Fibroblast of pulmonary artery (primary cell): ENCODE measurements around the gene HOMEZ.
"Not testable (repeated sequence)": the region's sequence is repeated elsewhere in the genome, so short reads cannot be mapped to it uniquely, and the experiment has no call there.

Experiments
- DNase-seq: peaks from one replicate; pipeline ENCODE4 v3.0.0-alpha.2; 2010; ENCODE audit warnings: low read depth
- H3K4me3 ChIP-seq: replicated peaks from 2 replicates; pipeline ENCODE4 v1.5.1; 2011; ENCODE audit warnings: low read depth, mild to moderate bottlenecking, control low read depth, low read length, moderate library complexity
- CTCF ChIP-seq: IDR thresholded peaks from 2 replicates; pipeline ENCODE4 v1.5.1; 2011; ENCODE audit warnings: mild to moderate bottlenecking, control low read depth, low read length, inconsistent platforms; ENCODE audit errors: missing control alignments

HOMEZ gene

DNA sequence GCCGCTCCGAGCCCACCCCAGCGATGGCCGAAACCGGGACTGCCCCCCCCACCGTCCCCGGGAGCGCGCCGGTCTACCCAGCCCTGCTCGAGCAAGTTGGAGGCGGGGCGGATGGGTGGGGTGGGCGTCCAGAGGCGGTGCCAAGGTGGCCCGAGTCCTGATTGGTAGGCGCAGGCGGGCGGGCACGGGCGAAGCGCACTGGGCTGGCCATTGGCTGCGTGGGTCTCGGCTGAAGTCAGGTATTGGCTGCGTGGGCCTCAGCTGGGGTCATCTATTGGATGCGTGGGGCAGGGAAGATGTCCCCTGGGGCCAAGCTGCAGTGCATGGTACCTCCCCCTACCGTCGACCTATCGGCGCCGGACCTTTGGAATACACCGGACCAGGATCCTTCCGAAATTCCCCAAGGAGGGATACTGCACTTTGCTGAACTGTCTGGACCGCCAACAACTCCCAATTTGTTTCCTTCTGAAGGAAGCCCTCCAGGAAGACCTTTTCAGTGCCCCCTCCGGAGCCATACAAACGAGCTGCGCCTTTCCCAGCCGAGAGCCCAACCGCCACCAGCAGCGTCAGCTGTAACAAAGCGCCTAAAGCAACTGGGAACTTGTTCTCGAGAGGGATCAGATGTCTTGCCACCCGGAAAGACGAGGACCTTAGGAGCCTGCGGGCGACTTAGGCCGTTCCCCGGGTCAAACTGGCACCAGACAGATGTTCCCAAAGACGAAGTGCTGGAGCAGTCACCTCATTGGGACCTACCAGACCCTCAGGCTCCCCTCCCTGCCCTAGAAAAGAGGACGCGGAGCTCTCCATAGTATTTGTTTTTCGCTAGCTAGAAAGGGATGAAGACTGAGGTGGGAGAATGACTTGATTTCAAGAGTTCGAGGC lies at the start of gene HOMEZ:
TSS of gene HOMEZ (minus strand) at position 113 of the 882 bp plus-strand sequence. CDS start 180 bp downstream, outside the sequence.
- peak; percentile 99 for DNase-seq
- TF ChIP-seq CTCF: no peak
- H3K4me3 ChIP-seq: peak within 1 kb of the TSS; percentile 68

DNA sequence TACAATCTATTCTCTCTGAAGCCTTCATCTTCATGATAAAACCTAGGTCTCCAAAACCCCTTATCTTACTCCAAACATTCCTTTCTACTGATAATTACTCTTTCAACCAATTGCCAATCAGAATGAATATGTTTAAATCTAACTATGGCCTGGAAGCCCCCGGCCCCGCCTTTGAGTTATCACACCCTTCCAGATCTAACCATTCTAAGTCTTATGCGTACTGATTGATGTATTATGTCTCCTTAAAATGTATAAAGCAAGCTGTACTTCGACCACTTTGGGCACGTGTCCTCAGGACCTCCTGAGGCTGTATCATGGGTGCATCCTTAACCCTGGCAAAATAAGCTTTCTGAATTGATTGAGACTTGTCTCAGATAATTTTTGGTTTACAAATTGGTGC lies 49.7 kb upstream of the HOMEZ start:
- TF ChIP-seq CTCF: no peak
- H3K4me3 ChIP-seq: no peak overlapping the region
- no peak for DNase-seq

DNA sequence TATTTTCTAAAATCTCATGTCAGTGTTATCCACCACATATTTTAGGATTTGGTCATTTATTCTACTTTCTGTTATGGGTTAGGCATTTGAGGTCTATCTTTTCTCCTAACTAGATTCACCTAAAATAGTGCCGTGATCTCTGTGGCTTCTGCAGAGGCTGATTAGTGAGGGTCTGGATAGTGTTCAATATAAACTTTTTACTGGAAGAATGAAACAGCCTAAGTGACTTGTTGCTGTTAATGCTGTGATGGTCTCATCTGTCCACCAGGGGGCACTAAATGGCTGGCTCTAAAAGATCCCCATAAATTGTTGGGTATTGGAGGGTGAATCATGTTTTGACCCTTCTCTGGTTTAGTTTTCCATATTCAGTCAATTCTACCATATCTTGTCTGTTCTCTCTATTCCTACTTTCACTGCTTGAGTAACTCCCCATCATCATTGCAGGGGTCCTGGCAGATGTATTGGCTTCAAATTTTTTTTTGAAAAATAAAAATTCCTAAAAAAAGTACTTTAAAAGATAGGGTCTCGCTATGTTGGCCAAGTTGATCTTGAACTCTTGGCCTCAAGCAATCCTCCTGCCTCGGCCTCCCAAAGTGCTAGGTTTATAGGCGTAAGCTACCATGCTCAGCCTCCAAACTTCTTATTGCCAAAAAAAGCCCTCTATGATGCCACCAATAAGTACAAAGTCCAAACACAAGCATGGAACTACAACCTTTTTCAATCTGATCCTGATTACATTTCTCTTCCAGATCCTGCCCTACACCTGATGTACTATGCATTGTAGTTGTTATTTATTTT lies 42.2 kb upstream of the HOMEZ start:
- TF ChIP-seq CTCF: peak; percentile 91
- no peak overlapping the region for H3K4me3 ChIP-seq
- DNase-seq: peak; percentile 86

DNA sequence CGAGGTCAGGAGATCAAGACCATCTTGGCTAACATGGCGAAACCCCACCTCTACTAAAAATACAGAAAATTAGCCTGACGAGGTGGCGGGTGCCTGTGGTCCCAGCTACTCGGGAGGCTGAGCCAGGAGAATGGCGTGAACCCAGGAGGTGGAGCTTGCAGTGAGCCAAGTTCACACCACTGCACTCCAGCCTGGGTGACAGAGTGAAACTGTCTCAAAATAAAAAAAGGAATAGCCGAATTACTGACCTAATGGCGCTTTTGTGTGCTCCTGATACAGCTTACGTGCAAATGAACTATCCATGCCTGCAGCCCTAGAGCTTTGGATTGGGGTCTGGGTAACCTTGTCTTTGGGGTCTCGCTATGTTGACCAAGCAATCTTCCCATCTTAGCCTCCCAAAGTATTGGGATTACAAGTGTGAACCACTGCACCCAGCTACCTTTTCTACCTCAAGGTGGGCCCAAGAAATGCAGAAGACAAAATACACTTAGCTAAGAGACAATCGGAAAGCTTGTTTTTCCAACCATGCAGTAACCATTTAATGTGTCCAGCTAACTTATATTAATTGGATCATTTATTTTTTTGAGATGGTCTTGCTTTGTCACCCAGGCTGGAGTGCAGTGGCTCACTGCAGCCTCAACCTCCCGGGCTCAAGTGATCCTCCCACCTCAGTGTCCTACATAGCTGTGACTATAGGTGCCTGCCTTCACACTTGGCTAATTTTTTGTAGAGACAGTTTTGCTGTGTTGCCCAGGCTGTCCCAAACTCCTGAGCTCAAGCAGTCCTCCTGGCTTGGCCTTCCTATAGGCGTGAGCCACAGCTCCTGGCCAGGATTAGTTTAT lies 40.8 kb upstream of the HOMEZ start:
- no peak for TF ChIP-seq CTCF
- no peak for DNase-seq
- no peak overlapping the region for H3K4me3 ChIP-seq

DNA sequence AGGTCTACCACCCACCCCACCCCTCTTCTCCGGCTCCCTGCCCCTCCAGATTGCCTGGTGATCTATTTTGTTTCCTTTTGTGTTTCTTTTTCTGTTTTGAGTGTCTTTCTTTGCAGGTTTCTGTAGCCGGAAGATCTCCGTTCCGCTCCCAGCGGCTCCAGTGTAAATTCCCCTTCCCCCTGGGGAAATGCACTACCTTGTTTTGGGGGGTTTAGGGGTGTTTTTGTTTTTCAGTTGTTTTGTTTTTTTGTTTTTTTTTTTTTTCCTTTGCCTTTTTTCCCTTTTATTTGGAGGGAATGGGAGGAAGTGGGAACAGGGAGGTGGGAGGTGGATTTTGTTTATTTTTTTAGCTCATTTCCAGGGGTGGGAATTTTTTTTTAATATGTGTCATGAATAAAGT lies 39.8 kb upstream of the HOMEZ start:
- H3K4me3 ChIP-seq, DNase-seq: not testable (repeated sequence)

- no peak overlapping the region for H3K4me3 ChIP-seq
- no peak for DNase-seq
- no peak for TF ChIP-seq CTCF
Measured at GRCh38 chr14:23324993-23325392, 39.1 kb upstream of the HOMEZ start.

DNA sequence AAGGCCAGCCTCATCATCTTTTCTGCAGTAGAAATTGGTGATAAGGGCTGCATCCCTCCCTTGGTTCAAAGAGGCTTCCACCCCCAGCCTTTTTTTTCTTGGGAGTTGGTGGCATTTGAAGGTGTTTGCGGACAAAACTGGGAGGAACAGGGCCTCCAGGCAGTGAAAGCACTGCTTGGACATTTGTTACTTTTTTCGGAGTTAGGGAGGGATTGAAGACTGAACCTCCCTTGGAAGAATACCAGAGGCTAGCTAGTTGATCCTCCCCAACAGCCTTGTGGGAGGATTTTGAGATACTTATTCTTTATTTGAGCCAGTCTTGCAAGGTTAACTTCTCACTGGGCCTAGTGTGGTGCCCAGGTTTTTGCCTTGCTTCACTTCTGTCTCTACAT lies 38.5 kb upstream of the HOMEZ start:
- H3K4me3 ChIP-seq: no peak overlapping the region
- no peak for DNase-seq
- TF ChIP-seq CTCF: no peak
